NCI-H1417 (cell line): Measurements from ENCODE around the gene ASXL1.

Experiments
- DNase-seq, 3 experiments: peaks; one replicate each; lab custom pipeline; 2025; lab: John Stamatoyannopoulos, UW

Gene ASXL1

DNA sequence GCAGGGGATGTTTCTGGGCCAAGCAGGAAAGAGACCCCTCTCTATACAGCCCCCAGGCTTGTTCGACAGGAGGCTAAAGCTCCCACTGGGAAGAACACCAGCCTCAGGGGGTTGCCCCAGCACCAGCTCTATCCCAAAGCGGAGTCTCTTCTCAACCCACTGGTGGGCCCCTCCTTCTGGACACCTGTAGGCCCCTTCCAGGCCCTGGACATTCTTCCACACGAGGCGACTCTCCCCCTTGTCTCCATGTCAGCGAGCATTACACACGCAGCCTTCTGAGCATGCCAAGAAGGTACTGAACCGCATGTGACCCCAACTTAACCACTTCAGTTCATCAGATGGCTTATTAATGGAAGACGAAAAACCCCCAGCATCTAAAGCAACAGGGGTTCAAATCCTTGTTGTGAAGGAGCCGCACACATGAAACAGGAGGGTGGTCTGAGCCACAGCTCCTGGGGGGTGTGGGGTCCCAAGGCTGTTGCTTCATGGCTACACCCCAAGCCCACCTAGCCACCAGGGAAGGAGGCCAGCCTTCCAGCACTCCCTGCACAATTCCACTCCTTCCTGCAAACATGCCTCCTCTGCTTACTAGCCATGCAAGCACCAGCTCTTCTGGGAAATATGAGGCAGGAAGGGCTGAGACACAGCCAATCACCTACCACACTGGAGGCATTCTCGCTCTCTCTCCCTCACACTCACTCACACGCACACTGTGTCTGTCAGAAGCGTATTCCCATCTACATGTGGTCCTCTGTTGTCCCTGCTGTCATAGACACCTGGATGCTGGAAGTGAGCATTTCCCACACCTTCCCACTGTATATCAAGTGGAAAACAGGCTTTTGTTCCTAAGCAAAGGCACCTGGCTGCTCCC is 122.5 kb downstream of the ASXL1 start:
- DNase-seq, result no peak

GRCh38 chr20:32481311-32482142 is 123.4 kb downstream of the ASXL1 start:
- DNase-seq, result peak in 2 of 3 experiments; percentile 21 to 64

DNA sequence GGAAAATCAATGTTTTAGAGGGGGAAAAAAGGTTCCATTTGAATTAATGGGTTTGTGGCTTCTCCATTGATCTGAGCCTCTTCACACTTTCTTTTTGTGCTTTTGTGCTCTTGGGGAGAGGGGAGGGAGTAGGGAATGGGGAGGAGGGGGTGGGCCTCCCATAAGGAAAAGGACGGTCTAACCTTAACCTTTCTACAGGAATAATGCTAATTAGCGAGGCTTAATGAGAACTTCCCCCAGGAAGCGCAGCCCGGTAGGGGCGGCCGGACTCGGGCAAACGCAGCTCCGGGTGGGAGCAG is 124.0 kb downstream of the ASXL1 start:
- no peak for DNase-seq

GRCh38 chr20:32482442-32483261 is 124.5 kb downstream of the ASXL1 start:
- DNase-seq, result peak; percentile 18 to 75 (median 65)

- DNase-seq, result peak; percentile 87 to 96 (median 93)
These were observed 125.5 kb downstream of the ASXL1 start for GRCh38 chr20:32483351-32484224.

DNA sequence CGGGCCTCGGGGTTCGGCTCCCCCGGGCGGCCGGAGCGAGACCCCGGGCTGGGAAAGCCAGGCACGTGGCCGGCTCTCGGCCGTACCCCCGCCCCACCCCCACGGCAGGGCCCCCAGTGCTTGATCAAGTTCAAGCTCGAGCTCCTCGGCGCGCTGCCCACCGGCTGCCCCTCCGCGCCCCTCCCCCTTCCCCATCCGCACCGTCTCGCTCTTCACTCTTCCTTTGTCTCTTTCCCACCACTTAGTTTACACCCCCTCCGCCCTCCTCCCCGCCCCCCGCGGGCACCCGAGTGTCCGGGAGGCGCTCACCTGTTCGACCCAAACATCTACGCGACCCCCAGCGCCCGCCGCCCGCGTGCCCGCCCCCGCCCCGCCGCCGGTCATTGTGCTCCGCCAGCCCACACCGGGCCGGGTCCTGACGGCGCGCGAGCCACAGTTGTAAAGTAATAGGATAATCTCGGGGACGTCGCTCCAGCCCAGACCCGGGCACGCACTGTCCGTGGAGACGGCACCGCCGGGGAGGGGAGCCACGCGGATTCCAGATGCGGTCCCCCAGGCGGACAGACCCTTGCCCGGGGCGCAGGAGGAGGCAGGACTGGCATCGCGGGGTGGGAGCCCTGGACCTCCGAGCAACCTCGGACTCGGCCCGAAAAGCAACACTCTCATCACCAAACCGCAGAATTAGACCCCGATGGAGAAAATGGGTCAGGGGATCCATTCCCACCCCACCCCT is 126.3 kb downstream of the ASXL1 start:
- DNase-seq, result peak; percentile 53 to 78 (median 72)

DNA sequence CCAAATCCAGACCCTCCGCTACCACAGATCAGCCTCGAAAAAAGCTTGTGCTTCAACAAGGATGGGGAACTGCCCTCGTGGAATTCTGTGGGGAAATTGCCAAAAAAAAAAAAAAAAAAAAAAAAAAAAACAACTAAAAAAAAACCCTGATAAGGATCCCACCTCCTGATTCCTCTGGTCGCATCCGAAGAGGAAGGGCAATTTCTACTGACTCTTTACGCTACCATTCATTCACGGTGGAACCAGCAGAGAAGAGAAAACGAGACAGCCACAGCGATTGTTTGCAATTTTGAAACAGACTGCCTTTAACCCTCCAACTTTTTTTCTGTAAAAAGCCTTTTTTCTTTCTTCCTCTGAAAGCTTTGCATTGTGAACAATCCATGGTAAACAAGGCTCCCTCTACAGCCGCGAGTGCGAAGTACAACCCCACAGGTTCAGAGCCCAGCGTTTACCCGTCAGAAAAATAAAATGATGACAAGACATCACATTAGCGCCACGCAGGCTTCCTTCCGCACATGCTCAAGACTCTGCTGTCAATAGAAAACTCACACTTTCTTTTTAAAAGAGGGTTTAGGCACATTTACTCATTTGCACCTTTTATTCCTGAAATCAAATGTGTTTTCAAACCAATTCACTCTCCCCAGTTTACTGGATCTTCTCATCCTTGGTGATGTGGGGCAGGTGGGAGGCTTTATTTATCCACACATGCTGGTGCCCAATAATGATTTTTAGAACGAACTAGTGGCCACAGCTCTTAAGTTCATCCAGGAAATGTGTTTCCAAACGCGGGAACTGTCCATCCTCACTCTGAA is 127.0 kb downstream of the ASXL1 start:
- DNase-seq, result peak; percentile 67 to 90 (median 81)

DNA sequence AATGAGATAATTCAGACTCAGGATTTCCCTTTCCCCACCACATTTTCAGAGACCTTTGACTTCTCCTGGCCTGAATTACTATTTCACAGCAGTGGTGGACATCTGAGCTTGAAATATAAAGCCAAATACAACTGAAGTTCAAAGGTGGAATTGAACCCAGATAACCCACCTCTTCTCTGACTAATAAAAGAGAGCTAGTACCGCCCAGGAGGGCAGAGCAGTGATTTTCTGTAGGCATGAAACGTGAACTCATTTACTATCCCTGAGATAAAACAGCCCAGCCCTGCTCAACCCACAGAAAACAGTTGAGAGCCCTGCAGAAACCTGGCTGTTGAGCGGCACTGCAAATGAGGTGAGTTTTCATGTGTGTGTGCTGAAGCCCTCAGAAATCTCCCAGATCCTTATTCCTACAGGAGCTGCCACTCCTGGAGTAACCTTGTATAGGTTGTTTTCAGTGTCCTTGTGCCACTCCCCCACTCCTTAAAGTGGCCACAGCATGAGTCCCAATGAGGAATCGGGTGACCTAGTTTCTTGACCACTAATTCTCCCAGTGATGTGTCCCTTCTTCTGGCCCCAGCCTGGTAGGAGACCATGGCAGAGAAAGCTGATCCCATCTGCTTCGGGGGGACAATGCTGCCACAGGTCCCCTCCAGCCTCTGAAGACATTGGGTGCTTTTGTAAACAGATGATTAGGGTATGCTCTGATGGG is 127.8 kb downstream of the ASXL1 start:
- peak in 1 of 3 experiments; percentile 40 for DNase-seq

GRCh38 chr20:32487381-32487780 is 129.2 kb downstream of the ASXL1 start:
- no peak for DNase-seq

- DNase-seq, result no peak
These were observed 130.1 kb downstream of the ASXL1 start for GRCh38 chr20:32488066-32488838.
